Activated CD8-positive, alpha-beta memory T cell treated with anti-CD3 and anti-CD28 coated beads, Interleukin-2, amount 50 U/mL, for 4 hours (primary cell): Measurements from ENCODE around the gene BBS1.
"Not testable (repeated sequence)": the region's sequence is repeated elsewhere in the genome, so short reads cannot be mapped to it uniquely, and the experiment has no call there.

ENCODE experiments used
- DNase-seq: peaks from one replicate; pipeline ENCODE4 v3.0.0-alpha.2; 2020

BBS1 gene

DNA sequence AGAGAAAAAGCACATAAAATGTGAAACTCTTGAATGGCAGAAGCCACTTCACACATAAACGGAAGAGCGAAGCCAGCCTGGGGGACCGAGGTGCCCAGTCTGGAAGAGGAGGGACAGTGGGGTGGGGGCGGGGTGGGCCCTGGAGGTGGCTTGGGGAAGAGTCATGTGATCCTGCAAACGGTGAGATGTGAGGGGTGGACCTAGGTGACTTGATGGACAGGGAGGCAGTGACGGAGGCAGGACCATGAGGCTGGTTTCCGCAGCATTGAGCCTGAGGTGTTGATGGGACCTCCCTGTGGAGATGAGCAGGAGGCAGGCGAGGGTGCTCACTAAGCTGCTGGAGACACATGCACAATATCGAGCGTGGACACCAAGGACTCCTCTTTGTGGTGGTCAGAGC, 18.6 kb downstream of the BBS1 start:
- no peak for DNase-seq

DNA sequence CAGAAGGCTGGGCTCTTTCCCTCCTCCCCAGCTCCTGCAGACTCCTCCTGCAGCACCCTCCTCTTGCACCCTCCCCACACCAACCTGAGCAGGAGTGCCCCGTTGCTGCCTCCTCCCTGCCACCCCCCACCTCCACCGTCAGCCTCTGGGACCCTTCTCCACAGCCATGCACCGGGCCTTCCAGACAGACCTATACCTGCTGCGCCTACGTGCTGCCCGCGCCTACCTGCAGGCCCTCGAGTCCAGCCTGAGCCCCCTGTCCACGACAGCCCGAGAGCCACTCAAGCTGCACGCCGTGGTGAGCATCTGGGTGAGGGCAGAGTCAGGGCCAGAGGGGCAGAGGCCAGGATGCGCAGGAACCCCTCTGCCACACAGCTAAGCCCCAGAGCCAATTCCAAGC, 19.2 kb downstream of the BBS1 start:
- DNase-seq: no peak

DNA sequence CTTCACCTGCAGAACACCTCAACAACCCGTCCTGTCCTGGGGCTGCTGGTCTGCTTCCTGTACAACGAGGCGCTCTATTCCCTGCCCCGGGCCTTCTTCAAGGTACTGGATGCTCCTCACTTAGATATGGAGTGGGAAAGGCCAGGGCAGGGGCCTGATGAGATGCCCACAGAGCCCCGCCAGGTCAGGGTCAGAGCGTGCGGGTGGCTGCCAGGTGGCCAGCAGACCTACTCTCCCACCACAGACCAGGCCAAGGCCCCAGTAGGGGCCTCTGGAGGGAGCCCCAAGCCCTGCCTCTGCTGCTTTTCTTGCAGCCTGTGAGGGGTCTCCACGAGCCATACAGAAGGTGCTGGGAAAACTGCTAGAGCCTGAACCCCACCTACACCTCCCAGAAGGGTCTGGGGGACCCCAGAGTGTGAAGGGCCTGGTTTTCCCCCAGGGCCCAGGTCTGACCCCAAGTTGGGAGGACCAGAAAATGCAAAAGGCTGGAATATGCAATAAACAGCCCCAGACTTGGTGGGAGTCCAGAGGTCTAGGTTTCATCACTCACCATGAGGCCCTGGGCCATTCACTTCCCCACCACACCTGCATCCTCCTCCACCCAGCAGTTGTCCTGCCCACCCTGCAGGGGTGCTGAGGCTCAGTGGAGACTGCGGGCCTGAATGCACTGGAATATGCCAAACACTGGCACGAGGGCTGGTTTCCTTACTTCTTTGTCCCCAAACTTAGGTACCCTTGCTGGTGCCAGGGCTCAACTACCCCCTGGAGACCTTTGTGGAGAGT, 20.7 kb downstream of the BBS1 start:
- DNase-seq: no peak

DNA sequence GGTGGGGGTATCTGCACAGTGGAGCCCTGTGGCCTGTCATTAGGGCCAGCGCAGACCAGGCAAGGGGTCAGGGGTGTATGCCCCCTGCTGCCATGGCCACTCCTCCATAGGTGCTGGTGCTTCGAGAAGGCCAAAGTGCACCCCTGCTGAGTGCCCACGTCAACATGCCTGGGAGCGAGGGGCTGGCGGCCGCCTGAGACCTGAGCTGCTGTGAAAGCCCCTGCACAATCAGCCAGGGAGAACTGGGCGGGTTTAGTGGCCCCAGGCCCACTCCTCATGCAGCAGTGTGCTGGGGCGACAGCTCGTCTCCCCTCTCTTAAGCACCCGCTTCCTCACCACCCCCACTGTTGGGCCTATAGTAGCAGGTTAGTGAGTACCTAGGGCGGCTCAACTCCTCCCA, 21.4 kb downstream of the BBS1 start:
- DNase-seq: no peak

DNA sequence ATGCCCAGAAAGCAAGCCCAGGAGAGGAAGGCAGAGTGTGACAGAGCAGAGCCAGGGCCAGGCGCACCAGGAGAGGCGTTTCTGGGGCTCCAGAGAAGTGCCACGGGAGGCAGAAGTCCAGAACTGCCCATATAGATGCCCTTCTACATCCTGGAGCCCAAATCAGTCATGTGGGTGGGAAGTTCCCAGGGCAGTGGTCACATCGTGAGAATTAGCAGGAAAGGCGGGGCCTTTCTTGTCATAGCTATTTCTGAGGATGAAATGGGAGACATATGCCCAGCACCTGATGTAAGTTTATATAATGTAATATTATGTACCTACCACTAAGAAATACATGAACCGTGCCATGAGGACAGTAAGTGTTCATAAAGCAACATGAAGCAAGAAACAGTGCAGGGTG, 22.3 kb downstream of the BBS1 start:
- no peak for DNase-seq

DNA sequence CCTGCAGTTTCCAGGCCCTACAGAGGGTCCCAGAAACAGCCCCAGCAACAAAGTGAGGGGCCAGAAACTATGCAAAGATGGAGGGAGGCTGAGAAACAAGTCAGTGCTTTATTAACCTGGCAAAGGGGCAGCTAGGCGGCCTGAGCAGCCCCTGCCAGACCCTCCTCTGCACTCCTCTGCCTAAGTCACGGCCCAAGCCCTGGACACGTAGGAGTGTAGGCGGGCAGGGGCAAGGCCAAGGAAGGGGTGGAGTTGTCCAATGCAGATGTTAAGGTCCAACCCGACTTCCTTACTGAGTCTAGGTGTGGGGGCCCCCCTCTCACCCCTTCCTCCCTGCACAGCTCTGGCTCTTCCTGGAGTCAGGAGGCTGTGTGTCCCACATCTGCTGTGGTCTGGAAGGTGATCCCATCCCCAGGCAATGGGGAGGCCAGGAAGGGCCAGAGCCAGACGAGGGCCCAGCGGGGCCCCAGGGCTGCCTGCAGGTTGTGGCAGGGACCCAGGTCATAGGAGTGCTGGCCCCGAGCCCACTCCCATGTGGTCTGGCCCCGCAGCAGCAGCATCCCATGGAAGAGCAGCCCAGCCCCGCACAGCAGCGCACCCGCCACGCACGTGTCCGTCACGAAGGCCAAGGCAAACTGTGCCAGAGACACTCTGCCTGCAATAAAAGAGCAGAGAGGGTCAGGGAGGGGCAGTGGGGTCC, 28.9 kb downstream of the BBS1 start:
- no peak for DNase-seq

DNA sequence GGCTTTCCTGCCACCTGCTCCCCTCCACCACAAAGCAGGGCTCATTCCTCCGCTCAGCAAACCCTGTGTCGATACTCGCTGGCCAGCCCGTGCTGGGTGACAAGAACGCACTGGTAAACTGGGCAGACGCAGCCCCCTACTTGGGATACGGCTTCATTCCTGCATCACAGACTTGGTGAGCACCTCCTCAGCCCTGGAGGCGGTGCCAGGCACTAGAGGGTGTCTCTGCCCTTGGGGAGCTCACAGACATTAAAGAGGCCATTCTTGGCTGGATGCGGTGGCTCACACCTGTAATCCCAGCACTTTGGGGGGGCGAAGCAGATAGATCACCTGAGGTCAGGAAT, 29.4 kb downstream of the BBS1 start:
- DNase-seq: no peak

DNA sequence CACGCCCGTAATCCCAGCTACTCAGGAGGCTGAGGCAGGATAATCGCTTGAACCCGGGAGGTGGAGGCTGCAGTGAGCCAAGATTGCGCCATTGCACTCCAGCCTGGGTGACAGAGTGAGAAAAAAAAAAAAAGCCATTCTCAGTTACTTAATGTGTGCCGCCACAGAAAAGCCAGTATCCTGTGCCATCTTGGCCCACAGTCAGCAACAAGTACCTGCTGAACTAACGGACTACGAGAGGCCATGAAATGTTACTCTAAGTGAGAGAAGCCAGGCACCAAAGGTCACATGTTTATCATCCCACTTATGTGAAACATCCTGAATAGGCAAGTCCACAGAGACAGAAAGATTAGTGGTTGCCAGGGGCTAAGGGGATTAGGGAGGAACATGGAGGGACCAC, 30.2 kb downstream of the BBS1 start:
- DNase-seq: not testable (repeated sequence)

DNA sequence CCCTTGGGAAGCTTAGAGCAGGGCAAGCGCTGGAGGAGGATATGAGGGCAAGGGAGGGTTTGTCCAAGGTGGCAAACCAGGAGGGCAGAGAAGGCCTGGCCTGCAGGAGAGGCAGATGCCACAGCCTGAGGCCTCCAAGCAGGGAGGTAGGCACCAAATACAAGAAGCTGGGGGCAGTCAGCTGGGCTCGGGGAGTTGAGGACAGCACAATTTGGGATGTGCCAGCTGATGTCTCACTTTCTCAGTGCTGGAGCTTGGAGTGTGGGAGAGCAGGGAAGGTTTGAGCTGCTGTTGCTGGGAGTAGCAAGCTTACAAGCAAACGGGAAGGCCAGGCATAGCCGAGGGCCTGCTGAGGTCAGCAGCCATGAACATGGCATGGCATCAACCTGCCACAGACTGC, 31.5 kb downstream of the BBS1 start:
- no peak for DNase-seq

DNA sequence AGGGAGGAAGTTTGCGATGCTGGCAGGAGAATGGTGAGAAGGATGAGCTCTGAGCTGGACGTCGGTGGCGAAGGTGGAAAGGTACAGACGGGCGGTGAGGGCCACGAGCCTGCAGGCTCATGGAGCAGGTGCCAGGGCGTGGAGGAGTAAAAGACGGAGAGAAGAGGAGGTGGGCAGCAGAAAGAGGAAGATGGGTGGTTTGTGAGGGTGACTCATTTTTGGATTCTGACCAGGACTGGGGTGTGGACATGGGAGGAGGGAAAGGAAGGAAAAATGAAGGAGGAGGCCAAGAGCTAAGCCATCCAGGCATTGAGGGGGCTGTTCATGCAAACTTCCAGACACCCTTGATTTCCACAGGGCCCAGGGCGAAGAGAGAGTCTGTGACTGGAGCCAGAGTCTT, 31.9 kb downstream of the BBS1 start:
- DNase-seq: no peak

DNA sequence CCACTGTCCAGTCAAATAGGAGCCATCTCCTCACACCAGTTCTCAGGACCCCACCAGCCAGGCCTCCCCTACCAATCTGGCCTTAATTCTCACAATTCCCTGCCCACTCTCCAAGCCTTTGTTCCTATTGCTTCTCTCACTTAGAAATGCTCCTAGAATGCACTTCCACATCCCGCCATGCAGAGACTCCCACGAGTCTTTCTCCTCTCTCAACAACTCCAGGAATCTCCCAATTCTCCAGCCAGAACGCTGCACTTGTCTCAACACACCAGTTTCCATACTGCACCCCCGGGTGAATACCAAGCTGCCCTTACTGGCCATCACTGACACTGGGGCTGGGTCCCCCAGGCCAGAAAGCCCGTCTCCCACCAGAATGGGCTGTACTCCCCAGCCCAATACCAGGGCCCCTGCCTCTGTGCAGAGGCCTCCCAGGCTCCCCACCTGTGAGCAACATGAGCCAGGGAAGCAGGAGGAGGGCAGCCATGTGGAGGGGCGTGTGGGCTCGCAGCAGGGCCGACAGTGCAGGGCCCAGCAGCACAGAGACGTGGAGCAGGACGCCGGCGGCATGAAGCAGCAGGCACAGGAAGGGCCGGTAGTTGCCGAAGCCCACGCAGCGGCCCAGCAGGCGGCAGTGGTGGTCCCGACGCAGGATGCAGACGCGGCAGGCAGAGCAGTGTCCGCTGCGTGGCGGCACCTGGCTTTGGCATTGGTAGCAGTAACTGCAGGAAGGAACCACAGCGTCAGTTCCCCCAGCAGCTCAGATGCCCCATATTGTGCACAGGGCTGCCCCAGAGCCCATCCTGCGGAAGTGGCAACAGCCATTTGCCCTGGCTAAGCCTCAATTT, 33.0 kb downstream of the BBS1 start:
- peak; percentile 53 for DNase-seq

DNA sequence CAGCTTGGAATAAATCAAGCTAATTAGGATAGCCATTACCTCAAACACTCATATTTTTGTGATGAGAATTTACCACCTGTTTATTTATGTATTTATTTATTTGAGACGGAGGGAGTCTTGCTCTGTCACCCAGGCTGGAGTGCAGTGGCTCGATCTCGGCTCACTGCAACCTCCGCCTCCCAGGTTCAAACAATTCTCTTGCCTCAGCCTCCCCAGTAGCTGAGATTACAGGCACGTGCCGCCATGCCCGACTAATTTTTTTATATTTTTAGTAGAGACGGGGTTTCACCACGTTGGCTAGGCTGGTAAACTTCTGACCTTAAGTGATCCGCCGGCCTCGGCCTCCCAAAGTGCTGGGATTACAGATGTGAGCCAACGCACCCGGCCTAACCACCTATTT, 34.5 kb downstream of the BBS1 start:
- not testable (repeated sequence) for DNase-seq

DNA sequence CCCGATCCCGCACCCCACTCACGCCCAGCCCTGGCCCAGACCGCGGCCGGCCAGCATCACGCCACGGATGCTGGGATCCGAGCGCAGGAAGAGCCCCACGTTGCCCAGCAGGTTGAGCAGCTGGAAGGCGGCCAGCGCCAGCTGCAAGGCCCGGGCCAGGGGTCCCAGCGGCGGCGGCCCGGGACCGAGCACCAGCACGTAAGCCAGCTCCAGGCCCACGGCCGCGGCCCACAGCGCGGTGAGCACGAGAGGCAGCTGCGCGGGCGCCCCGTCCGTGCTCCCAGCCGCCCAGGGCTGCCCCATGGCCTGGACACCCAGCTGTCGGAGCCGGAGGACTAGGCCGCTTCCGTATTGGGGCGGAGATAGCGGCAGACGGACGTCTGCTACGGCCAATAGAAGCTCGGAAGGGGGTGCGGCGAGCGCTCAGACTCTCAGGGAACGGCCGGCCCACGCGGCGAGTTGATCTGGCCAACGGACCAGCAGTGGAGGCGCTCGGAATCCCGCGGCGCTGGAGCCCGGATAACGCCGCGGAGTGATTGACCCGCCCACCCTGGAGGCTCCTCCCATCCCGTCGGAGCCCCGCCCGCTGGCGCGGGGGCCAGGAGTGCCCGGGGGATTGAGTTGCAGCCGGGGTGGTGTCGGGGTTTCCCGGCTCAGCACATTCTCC, 35.4 kb downstream of the BBS1 start, which contains the start of gene ZDHHC24:
ZDHHC24 (minus strand) TSS at position 348 of the 667 bp plus-strand sequence; CDS start at position 303, 45 bp downstream.
- DNase-seq: peak; percentile 81

DNA sequence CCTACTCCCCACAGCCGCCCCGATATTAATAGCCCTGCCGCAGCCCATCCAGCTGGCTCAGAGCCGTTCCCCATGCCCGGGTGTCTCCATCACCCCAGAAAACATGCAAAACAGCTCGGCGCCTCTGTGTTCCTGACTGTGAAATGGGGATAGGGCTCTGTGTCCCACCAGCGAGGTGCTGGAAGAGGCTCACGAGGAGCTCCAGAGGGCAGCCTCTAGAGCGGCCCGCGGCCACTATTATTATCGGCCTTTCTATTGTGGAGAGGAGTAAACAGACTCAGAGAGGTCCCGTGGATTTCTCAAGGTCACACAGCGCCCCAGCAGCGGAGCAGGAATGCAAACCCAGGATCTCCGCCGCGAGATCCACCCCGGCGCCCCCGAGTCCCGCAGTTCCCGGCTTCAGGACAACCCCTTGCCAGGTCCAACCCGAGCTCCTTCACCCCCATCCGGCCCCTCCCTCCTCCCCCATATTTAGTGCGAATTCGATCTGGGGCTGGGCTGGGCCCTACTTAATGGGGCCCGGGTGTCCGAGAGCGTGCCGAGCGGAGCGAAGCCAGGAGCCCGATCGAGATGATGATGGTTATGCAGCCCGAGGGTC, 36.0 kb downstream of the BBS1 start, which contains the start of gene ACTN3:
ACTN3 (plus strand) TSS at position 536 of the 598 bp plus-strand sequence; CDS start at position 571, 35 bp downstream.
- no peak for DNase-seq

DNA sequence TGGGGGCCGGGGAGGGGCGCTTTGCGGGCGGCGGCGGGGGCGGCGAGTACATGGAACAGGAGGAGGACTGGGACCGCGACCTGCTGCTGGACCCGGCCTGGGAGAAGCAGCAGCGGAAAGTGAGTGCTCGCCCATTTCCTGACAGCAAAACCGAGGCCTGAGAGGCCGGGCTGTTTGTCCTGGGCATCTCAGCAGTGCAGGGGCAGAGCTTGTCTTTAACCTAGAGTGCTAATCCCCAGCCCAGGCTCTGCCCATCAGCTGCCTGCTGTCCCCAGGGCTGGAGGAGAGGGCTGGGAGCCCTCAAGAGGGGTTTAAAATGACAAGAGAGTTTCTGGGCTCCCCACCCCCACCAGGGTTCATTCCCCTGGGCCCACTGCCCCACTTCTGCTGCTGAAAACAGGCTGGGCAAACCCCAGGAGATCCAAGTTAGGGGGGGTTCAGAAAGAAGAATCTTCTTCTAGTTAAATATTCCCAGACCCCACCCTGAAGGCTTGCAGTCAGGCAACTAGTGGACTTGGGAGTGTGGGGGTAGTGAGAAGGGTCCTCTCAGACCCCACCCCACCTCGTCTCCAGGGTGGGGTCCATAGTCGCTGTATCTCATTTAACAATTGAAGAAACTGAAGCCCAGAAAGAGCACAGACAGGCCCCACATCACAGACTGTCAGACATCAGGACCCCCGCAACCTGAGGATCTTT, 36.7 kb downstream of the BBS1 start:
- no peak for DNase-seq

DNA sequence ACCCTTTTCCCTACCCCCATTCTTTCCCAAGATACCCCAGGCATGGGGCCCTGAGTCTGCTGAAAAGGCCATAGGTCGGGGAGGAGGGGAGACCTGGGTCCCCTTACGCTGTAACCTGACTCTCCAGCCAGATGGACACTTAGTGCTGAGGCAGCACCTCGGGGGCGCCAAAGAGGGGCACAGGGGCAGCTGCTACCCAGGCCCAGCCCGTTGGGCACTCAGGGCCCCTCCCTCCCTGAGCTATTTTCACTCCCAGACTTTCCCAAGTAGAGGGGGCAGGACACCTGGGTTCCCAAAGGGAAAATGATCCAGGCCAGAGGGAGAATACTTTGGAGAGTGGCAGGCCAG, 37.2 kb downstream of the BBS1 start:
- DNase-seq: no peak

DNA sequence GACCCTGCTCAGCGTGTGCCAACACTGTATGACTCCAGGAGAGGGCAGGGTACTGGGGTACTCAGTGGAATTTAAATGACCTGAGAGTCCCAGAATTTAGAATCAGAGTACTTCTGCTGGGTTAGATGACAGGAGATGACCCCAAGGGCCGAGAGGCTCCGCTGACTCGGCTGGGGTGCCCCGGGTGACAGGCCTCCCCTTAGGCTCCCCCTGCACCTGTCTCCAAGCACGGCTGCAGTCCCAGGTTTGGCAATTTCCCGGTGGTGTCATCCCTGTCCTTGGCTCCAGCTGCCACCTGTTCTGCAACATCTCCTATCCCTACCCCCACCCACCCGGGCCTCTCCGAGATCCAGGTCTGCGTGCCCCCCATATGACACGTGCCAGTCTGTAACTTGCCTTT, 37.6 kb downstream of the BBS1 start:
- DNase-seq: no peak

DNA sequence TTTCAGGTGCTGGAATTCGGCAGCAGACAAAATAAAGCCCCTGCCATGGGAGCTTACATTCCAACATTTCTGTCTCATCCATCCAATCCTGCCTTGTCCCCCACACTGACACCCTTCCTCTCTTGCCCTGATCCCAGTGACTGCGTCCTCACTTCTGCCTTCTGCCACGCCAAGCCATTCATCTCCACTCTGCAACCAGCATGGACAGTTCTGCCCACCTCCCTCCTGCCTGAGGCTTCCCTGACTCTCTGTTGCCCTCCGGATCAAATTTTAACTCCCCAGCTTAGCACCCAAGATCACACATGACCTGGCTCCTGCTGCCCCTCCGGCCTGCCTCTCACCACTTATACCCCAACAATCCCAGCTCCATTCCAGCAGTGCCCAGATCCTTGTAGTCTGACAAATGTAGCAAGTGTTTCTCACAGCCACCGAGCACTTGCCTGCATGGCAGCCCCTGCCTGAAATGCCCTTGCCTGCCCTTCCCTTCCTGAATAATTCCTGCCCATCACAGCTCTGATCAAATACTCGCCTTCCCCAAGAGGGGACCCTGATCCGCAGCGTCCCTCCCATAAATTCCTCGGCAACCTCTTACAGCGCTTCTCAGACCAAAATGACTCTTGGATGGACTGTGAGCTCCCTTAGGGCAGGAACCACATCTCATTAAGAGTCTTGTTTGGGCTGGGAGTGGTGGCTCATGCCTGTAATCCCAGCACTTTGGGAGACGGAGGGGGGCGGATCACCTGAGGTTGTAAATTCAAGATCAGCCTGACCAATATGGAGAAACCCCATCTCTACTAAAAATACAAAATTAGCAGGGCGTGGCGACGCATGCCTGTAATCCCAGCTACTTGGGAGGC, 38.6 kb downstream of the BBS1 start:
- no peak for DNase-seq

DNA sequence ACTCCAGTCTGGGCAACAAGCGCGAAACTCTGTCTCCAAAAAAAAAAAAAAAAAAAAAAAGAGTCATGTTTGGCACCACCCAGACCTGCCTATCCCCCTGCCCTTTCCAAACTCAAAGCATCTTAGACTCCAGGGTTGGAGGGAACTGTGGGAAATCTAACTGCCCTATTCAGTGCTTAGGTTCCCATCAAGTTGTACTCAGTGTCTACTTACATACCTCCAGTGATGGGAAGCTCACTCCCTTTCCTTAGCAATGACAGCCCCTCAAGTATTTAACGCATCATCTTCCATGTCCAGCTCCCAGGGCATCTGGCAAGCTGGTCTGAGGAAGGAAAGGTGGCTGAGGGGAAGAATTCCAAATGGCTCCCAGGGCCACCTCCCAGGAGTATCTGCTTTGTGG, 39.3 kb downstream of the BBS1 start:
- no peak for DNase-seq

DNA sequence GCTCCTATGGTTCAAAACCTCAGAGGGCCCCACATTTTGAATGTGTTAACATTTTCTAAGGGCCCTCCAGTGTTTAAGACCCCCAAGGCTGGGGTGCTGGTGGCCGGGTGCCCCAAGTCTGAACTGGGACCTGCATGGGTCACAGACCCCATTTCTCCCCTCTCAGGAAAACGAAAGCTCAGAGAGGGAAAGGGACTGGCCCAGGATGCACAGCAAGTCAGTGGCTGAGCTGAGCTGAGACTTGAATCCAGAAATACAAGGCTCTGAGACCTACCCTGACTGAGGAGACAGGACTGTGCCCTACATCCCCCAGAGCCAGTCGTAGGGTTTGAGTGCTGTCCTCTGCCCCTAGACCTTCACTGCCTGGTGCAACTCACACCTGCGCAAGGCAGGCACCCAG, 40.5 kb downstream of the BBS1 start:
- no peak for DNase-seq

DNA sequence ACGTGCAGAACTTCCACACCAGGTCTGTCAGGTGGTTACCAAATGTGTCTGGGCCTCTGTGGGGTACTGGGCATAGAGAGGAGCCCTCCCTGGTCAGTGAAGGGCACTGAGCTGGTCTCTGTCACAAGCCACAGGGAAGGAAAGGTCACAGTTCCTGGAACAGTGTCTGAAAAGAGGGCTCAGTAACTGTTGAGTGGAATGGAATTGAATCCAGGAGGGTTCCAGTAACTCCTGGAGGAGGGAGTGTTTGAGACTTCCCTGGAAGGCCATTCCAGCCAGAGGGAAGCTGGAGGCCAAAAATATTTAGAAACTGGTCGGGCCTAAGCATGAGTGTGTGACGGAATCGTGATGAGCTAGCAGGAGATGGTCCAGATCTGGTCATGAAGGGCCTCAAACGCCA, 44.2 kb downstream of the BBS1 start:
- DNase-seq: no peak
